Left cardiac atrium (tissue), 4 donors: ENCODE measurements around the gene MAP3K6. TPM values are rescaled to one million over a fixed set of nuclear protein-coding genes. Genes with fewer than 3 reads are reported as not detected.
A peak's percentile ranks its signal among the peaks of the same experiment; 100 is the strongest.
"Not testable (repeated sequence)": the region's sequence is repeated elsewhere in the genome, so short reads cannot be mapped to it uniquely, and the experiment has no call there.

ENCODE experiments used
- ATAC-seq, 2 donors: fragments of 200-7000 bp; cut with Tn5 transposase; one replicate each; pipeline ENCODE4 v1.9.1; 2020; ENCODE audit warnings: mild to moderate bottlenecking in 2 of 2, moderate library complexity in 2 of 2
- DNase-seq: peaks from one replicate; pipeline ENCODE4 v3.0.0-alpha.2; 2020
- intact Hi-C, 2 donors: fragments of 100-400 bp; cut with DNase I; formaldehyde crosslinking; loops; one replicate each; pipeline versions ENCODE4 v1.14.1 to v1.15.1; 2022 to 2023
- long read RNA-seq: library from polyadenylated mRNA; unstranded; transcript quantifications from one replicate; pipeline ENCODE4 v2.0.0, GENCODE V29; 2021
- total RNA-seq, 2 donors: library from RNA; stranded (reverse); fragmentation: NEBNext Ultra II Directional; extraction: Animal tissue kit (Norgen Biotek cat#: 25700); gene quantifications; one replicate each; pipeline ENCODE4 v1.2.1, GENCODE V29; 2021
- donor health status: DM: no; HTN: yes; CAD: no.
- donor health status: DM: no; HTN: yes; CAD: no; lungs with severe emphysema.
- donor health status: DM: yes; HTN: yes; CAD: no.
- donor health status: Dilated cardiomyopathy.

MAP3K6 gene, protein sequence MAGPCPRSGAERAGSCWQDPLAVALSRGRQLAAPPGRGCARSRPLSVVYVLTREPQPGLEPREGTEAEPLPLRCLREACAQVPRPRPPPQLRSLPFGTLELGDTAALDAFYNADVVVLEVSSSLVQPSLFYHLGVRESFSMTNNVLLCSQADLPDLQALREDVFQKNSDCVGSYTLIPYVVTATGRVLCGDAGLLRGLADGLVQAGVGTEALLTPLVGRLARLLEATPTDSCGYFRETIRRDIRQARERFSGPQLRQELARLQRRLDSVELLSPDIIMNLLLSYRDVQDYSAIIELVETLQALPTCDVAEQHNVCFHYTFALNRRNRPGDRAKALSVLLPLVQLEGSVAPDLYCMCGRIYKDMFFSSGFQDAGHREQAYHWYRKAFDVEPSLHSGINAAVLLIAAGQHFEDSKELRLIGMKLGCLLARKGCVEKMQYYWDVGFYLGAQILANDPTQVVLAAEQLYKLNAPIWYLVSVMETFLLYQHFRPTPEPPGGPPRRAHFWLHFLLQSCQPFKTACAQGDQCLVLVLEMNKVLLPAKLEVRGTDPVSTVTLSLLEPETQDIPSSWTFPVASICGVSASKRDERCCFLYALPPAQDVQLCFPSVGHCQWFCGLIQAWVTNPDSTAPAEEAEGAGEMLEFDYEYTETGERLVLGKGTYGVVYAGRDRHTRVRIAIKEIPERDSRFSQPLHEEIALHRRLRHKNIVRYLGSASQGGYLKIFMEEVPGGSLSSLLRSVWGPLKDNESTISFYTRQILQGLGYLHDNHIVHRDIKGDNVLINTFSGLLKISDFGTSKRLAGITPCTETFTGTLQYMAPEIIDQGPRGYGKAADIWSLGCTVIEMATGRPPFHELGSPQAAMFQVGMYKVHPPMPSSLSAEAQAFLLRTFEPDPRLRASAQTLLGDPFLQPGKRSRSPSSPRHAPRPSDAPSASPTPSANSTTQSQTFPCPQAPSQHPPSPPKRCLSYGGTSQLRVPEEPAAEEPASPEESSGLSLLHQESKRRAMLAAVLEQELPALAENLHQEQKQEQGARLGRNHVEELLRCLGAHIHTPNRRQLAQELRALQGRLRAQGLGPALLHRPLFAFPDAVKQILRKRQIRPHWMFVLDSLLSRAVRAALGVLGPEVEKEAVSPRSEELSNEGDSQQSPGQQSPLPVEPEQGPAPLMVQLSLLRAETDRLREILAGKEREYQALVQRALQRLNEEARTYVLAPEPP (N-terminal part only)
- total RNA-seq, result 10 to 100 TPM; 51.5 to 64.2 TPM
- long read RNA-seq, full-length matches to known transcripts, result 3 of 32 reads
- long read RNA-seq, partial matches to known transcripts, result 23 of 32 reads
- long read RNA-seq, other reads (novel, unspliced or antisense), result 6 of 32 reads

DNA sequence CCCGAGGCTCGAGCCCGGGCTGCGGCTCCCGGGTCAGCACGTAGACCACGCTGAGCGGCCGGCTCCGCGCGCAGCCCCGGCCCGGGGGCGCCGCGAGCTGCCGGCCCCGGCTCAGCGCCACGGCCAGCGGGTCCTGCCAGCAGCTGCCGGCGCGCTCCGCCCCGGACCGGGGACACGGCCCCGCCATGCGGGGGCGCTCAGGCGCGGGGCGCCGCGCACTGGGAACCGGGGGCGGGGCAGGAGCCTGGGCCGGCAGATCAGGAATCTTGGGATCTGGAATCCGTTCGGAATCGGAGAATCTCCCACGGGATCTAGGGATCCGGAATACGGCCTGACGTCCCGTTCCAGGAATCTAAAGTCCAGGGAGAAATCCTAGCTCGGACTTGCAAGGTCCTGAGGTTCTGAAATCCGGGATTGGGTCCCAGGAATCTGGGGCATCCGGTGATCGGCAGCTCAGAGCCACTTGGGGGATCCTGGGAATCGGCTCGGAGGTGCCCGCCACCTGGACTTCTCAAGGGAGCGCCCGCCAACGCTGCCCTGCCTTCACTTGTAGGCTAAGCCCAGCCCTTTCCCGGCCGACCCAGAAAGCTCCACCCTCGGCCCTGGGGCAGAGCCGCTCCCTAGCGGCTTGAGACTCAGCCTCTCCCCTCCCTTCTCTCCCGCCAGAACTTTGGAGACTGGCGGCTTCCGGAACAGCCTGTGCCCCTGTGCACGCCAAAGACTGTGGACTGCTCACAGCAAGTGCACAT lies at the start of gene MAP3K6:
TSS of gene MAP3K6 (minus strand) at position 551 of the 749 bp plus-strand sequence. CDS start at position 187, 364 bp downstream.
- ATAC-seq, result peak; percentile 76 to 81
- intact Hi-C loops, result no loop called here
- DNase-seq, result peak; percentile 94

DNA sequence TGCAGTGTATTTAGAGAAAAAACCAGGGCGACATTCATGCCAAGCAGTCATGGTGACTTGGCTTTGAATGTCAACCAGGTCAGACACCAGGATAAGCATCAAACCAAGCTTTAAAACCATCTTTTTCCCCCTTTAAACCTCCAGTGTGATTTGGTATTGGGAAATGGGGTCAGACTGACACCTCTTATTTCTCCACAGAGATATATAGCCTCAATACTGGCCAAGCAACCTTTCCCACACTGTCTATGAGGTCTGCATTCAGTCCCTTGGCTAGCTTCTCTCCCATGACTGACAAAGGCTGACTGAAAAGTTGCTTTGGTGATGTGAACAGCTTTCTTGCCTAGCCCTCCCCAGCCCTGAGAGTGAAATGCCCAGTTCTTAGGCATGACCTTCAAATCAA lies 47.3 kb upstream of the MAP3K6 start:
- intact Hi-C loops, result no loop called here
- DNase-seq, result no peak
- ATAC-seq, result no peak

DNA sequence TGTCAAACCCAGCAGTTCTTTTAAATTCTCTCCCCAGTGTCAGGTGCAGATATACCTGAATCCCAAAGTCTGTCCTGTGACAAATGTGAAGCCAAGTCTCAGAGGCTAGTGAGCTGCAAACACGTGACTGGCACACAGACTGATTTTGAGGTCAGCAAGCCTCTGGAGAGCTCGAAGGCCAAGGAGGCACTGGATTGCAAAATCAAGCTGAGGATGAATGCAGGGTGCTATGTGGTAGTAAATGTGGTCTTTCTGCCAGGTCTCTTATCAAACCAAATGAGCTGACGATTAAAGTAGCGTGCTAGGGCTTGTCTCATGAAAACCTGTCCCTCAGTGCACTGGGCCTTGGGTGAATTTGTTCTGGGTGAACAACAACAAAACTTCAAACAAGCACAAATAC lies 46.2 kb upstream of the MAP3K6 start:
- ATAC-seq, result peak; percentile 67 to 76
- DNase-seq, result no peak
- intact Hi-C loops, result no loop called here

DNA sequence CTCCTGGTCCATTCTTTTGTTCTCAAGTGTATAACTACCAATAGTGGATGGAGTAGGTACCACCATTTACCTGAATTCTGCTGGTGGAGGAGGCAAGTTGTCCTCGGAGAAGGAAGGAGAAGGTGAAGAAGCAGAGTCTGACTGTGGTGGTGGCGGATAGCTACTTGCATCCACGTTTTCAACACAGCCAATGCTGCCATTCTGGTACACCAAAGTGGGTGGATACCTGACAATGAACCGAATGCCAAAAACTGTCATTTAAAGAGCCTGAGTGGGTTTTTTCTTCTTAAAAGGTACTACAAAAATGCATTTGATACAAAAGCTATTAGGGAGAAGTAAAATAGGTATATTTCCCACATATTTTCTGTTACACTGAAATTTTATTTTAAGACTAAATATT lies 45.7 kb upstream of the MAP3K6 start:
- no peak for ATAC-seq
- intact Hi-C loops, result no loop called here

DNA sequence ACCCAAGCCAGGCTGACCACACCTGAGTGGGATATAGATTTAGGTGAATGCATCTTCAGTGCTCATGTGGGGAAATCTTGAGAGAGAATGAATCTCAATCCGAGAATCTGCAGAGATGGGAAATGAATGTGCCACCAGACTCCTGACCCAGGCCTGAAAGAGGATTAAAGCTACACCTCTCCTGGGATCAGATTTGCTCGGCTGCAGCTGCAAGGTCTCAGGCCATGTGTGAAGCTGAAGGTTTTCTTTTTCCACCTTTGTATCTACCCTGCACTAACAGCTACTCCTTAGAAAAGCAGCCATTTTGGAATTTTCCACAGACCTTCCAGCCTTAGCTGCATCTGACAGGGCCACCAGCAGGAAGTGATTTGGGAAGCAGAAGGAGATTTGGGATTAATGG lies 43.9 kb upstream of the MAP3K6 start:
- intact Hi-C loops, result no loop called here
- DNase-seq, result no peak
- ATAC-seq, result no peak

More for the DNA sequence above, 45.7 kb upstream of the MAP3K6 start:
- DNase-seq, result no peak

DNA sequence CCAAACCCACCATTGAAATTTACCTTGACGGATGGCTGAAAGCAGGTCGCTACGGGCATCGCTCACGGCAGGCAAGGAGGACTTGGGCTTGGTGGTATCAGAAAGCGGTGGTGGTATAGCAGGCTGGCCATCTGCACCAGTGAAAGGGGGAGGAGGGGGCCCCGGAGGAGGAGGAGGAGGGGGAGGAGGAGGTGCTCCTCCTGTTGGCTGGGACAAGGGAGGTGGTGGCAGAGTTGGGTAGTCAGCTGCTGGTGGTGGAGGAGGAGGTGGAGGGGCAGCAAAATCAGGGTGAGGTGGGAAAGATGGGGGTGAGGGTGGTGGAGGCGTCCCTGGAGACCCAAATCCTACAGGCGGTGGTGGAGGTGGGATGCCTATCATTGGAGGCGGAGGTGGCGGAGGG lies 42.9 kb upstream of the MAP3K6 start:
- DNase-seq (no peak), ATAC-seq (no peak)
- intact Hi-C loops, result no loop called here

DNA sequence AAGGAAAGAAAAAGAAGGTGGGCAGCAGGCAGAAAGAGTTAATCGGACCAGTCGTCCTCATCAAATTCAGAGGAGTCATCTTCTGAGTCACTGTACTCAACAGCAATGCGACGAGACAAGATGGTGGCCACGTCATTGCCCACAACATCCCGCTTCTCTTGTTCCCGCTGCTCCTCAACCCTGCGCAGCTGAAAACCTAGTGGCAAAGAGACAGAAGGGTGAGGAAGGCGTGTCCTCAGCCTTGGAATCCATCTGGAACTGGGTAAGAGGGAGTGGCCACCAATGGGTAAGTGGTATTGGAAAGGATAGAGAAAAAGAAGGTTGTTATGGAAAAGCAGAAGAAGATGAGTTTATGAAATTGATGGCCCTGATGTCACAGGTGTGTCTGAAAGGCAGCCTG lies 41.4 kb upstream of the MAP3K6 start:
- ATAC-seq, result no peak
- DNase-seq, result no peak
- intact Hi-C loops, result no loop called here

DNA sequence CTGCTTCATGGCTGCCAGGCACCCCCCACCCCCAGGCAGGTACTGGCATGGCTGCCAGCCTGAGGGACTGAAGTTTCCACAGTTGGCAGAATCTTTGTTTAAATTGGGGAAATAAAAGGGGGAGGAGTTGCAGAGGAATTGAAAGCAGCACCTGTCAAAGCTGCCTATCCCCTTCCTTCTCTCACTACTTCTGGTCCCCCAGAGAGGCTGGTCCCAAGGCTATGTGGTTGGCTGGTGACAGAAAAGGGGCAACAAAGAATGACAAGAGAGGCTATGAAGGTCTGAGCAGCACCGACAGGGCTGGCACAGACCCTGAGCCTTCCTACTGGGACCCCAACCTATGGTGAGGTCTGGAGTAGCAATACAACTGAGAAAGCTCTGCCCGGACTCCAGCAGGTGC lies 40.0 kb upstream of the MAP3K6 start:
- ATAC-seq, intact Hi-C loops, DNase-seq: not testable (repeated sequence)

DNA sequence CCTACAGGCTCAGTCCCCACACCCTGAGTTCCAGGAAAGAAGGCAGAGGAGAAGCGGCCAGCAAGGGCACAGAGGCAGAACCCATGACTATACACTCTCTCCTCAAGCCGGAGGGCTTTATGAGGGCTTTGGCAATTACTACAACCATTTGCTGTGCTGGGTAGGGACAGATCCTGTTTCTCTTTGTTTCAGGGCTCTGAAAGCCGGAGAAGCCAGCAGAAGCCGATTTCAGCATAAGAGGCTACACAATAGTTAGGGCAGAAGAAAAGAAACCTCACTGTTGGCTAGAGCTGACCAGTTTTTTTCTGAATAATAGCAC lies 39.6 kb upstream of the MAP3K6 start:
- intact Hi-C loops, result no loop called here
- ATAC-seq (no peak), DNase-seq (no peak)

DNA sequence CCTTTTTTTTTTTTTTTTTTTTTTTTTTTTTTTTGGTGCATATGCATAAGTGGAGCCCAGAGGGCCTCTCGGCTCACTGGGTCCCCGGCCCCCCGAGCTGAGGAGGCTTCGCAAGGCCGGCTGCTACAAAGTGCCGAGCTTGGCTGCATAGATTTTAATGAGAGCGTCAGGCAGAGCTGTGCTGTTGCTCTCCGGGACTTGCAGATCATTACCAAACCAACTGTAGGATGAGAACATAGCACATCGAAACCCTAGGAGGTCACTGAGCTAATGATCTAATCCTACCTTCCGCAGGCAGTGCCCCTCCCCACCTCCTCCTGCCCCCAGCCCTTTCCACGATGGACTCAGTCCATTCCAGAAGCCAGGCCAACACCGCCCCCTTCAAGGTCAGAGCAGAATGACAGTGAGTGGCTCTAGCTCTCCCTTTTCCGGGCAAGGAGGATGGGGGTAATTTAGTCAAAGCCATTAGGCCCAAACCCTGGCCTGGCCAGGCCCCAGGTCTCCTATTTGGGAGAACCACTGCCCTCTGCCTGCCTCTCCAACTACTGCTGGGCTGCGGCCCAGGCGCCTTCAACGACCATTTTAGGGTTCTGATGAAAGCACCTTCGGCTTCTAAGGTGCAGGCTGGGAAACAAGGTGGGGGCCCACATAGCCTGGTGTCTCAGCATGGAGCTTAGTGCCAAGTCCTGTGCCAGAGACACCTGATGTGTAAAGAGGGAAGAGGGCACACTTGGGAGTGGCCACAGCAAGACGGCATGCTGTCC lies 39.0 kb upstream of the MAP3K6 start:
- peak in 1 of 2 donors; percentile 6 for ATAC-seq
- DNase-seq, intact Hi-C loops: not testable (repeated sequence)

DNA sequence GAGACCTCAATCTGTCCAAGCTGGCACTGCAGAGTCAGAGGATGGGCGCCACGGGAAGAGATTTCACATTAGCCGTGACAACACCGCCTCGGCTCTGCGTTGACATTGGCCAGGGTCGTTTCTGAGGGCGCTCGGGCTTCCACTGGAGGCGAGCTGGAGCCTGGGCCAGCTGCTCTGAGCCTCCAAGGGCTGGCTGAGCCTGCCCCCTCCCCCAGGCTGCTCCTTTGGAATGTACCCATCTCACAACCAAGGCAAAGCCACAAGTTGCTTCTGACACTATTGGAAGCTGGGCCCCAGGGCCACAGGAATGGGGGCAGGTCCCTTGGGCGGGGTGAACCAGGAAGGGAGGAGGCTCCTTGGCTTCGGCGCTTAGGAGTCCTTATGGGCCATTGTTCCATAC lies 38.3 kb upstream of the MAP3K6 start:
- intact Hi-C loops, result no loop called here
- peak; percentile 65 for DNase-seq
- ATAC-seq, result peak; percentile 9 to 52

DNA sequence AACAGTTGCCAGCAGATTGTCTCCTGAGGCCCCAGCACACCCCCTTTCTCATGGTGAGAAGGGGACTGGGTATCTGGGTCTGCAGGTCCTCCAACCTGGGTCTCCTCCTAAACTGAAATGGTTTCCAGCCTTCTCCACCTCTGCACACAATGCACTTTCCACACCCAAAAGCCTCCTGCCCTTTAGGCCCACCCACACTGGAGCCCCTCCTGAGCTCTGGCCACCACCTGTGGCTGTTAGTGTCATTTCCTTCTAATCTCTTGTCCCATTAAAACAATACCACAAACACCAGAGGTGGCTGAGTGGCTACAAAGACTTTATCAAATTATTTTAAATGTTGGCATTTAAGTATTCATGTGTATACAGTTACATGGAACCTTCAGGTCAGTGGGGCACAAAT lies 37.2 kb upstream of the MAP3K6 start:
- intact Hi-C loops, result loop anchor here in 1 of 2 donors (5.0 kb wide), 1 partner anchor 258 kb away; no protein-coding TSS in a partner anchor
- DNase-seq (no peak), ATAC-seq (no peak)

DNA sequence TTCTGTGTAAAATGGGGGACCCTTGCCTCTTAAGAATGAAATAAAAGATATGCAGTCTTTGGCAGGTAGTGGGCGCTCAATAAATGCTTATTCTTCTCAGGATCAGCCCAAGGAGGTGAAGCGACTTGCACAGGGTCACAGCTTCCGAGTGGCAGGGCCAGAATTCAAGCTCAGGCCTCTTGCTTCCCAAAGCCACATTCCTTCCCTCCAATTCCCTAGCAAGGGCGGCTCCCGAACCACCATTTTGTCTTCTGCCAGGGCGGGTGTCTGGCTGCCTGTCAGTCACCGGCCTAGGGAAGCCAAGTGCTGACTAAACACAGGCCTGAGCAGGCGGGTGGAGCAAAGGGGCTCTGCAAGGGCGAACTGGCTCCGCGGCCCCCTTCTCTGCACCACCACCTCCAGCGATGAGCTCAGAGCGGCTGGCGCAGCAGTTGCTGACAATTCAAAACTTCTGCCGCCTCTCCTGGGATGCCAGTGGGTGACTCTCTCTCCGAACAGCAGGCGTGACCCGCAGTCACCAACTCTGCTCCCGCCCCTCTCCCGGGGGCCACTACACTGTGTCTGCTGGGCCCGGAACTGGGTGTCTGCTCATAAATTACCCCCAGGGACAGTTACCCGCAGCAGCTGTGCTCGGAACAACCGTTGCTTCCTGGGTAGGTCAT lies 36.4 kb upstream of the MAP3K6 start:
- ATAC-seq (peak; percentile 53 to 61), DNase-seq (peak; percentile 74)
- intact Hi-C loops, result loop anchor here in 1 of 2 donors (5.0 kb wide), 1 partner anchor 259 kb away; no protein-coding TSS in a partner anchor

DNA sequence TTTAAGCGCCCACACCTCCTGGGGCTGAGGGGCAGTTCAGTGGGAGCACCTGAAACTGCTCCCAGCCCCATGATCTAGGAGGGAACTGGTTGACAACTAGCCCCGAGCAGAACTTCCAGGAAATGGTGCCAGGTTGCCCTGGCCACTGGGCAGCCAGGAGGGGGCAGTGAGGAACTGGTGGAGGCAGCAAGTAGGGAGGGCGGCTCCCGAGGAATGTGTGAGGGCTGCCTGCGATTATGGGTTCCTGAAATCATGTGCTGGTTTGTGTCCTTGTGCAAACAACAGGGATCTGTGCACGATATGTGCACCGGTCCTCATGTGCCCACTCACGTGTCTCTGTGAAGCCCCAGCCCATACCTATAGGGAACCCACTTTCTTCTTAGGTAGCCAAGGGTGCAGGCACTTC lies 35.6 kb upstream of the MAP3K6 start:
- DNase-seq, result peak; percentile 81
- peak; percentile 50 to 56 for ATAC-seq
- intact Hi-C loops, result loop anchor here in 1 of 2 donors (5.0 kb wide), 1 partner anchor 260 kb away; no protein-coding TSS in a partner anchor

DNA sequence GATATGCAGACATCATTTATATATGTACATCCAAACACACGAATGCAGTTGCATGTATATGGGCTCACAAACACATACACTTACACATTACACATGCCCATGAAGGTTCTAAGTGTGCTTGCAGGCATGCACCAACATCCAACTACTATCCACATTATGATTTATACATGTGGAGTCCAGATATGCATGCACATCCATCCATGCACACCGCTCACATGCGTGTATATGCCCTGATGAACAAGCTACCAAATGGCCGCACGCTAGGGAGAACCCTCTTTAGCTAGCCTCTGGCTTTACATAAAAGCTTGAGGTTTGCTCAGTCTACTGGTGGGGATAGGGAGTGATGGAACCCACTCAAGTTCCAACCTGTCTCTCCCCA lies 34.2 kb upstream of the MAP3K6 start:
- no peak for ATAC-seq
- intact Hi-C loops, result loop anchor here in 1 of 2 donors (5.0 kb wide), 1 partner anchor 261 kb away; no protein-coding TSS in a partner anchor
- no peak for DNase-seq

DNA sequence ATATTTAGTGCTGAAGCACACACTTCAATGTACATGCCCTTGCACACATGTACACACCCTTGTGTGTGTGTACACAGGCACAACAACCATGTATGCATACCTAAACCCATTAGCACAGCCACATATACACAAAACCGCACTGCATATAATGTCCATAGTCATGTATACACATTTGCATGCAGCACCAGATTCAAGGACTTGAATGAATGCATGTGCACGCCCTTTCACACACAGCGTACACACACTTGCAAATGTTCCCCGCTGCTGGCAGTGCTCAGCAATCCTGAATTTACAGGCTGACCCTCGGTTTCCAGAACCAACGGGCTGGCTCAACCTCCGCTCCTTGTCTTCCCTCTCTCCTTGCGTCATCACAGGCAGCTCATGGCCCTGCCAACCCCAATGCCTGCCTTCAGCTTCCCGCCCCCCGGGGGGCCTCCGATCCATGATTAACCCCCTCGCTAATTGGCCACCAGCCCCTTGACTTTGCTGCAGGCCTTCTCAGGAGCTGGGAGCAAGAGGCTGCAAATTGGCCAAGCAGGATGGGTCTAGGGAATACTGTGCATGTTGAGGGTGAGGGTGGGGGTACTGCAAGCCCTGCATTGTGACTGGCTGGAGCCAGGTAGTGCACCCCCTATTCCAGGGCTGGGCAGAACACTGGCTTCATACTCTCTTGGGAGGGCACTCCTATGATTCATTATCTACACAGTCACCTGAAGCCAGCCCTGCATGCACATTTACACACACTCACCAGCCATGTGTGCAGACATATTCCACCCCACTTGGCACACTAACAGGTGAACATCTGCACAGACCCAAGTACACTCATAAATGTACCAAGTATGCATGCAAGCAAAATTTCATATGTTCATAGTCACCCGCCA lies 33.6 kb upstream of the MAP3K6 start:
- no peak for ATAC-seq
- intact Hi-C loops, result loop anchor here in 1 of 2 donors (5.0 kb wide), 1 partner anchor 262 kb away; no protein-coding TSS in a partner anchor
- no peak for DNase-seq
